C4-2B (cell line): ENCODE measurements around the gene COL1A1.

Experiments used
- CTCF ChIP-seq: fragments of 450-650 bp; conservative IDR thresholded peaks from 2 replicates; pipeline ENCODE4 v1.5.1; 2017; ENCODE audit warnings: mild to moderate bottlenecking
- ZFX ChIP-seq: fragments of 450-650 bp; IDR thresholded peaks from 2 replicates; pipeline ENCODE4 v1.6.1; 2017

GRCh38 chr17:50185631-50186471, 15.6 kb downstream of the COL1A1 start:
- TF ChIP-seq CTCF (no peak), ZFX (no peak)
